HepG2 (cell line): ENCODE data around the gene EVA1A. TPM values are rescaled to one million over a fixed set of nuclear protein-coding genes. Genes with fewer than 3 reads are reported as not detected.

Source experiments
- ATAC-seq: fragments of 200-7000 bp; cut with Tn5 transposase; 3 replicates; pipeline ENCODE4 v1.9.1; 2020; ENCODE audit warnings: mild to moderate bottlenecking, moderate library complexity
- BruUV-seq: library from RNA; stranded (reverse); fragments of 400-500 nt; replicated peaks from 2 replicates; lab custom pipeline; 2021; lab: Mats Ljungman, UMichigan
- CTCF ChIA-PET: fragments of 300-600 bp; formaldehyde crosslinking; extraction: SDS; loops from one replicate; lab custom pipeline; 2021; ENCODE audit warnings: low total read pairs, inconsistent platforms, low intra/inter-chr PET ratio; lab: Yijun Ruan, JAX
- POLR2A ChIA-PET: fragments of 350-600 bp; sonication (Branson Sonifier 250); formaldehyde crosslinking; loops from one replicate; lab custom pipeline; 2020; ENCODE audit warnings: antibody characterized with exemption, inconsistent platforms; lab: Yijun Ruan, JAX
- DNase-seq: peaks from one replicate; pipeline ENCODE4 v3.0.0-alpha.2; 2015; ENCODE audit warnings: low spot score
- FAIRE-seq: peaks from 3 replicates; lab custom pipeline; 2011; peaks lifted over from hg19 to GRCh38; lab: Jason Lieb, UNC
- H2AFZ ChIP-seq: one replicate; pipeline ENCODE4 v1.6.1; 2011; ENCODE audit warnings: low read length, inconsistent platforms
- H3K27ac ChIP-seq: fragments of 300-600 bp; 3 replicates; pipeline ENCODE4 v1.8.0; 2011; ENCODE audit warnings: mixed run types, mild to moderate bottlenecking, mixed read lengths, low read length, inconsistent platforms; ENCODE audit not compliant: insufficient read depth; ENCODE audit errors: extremely low read length
- H3K27me3 ChIP-seq, 2 experiments: fragments of 200-600 bp in 1 of 2; 2 replicates in 1 of 2; 3 replicates in 1 of 2; pipeline versions ENCODE4 v1.6.0 to v1.8.0; 2011; ENCODE audit warnings: low read length in 2 of 2, mild to moderate bottlenecking in 2 of 2, moderate library complexity in 2 of 2, inconsistent platforms in 1 of 2; ENCODE audit not compliant: insufficient read depth in 2 of 2, control insufficient read depth in 1 of 2
- H3K36me3 ChIP-seq, 2 experiments: fragments of 200-600 bp in 1 of 2; replicated peaks in 1 of 2; 2 replicates in 1 of 2; 3 replicates in 1 of 2; pipeline versions ENCODE4 v1.5.1 to v1.8.0; 2011; ENCODE audit warnings: low read length in 2 of 2, inconsistent platforms in 1 of 2; ENCODE audit not compliant: insufficient read depth in 2 of 2, control insufficient read depth in 1 of 2
- H3K4me1 ChIP-seq: 2 replicates; pipeline ENCODE4 v1.5.1; 2012; ENCODE audit warnings: low read length, inconsistent platforms; ENCODE audit not compliant: insufficient read depth
- H3K4me2 ChIP-seq: 2 replicates; pipeline ENCODE4 v1.6.0; 2011; ENCODE audit warnings: low read depth, low read length, inconsistent platforms
- H3K4me3 ChIP-seq, 3 experiments: fragments of 200-600 bp in 1 of 3; sonication (generic), shearing (Covaris generic) in 1 of 3; replicated peaks in 1 of 3; 2 replicates each; pipeline ENCODE4 v1.5.1; 2011 to 2016; ENCODE audit warnings: low read length in 3 of 3, inconsistent platforms in 2 of 3, low read depth in 2 of 3, mild to moderate bottlenecking in 2 of 3, control low read depth in 1 of 3, mixed read lengths in 1 of 3; ENCODE audit not compliant: insufficient read depth in 1 of 3
- H3K79me2 ChIP-seq: one replicate; pipeline ENCODE4 v1.6.1; 2011; ENCODE audit warnings: low read length, inconsistent platforms; ENCODE audit not compliant: insufficient read depth
- H3K9ac ChIP-seq: 2 replicates; pipeline ENCODE4 v1.6.0; 2011; ENCODE audit warnings: mild to moderate bottlenecking, low read depth, low read length, inconsistent platforms; ENCODE audit not compliant: insufficient read depth
- H3K9me3 ChIP-seq: 2 replicates; pipeline ENCODE4 v1.5.1; 2012; ENCODE audit warnings: mild to moderate bottlenecking, low read length
- H4K20me1 ChIP-seq: 2 replicates; pipeline ENCODE4 v1.6.0; 2011; ENCODE audit warnings: inconsistent platforms, mild to moderate bottlenecking, low read length, moderate library complexity; ENCODE audit not compliant: insufficient read depth
- EP300 ChIP-seq, 3 experiments: sonication (generic) in 1 of 3; formaldehyde crosslinking in 1 of 3; IDR thresholded peaks; 2 replicates each; pipeline versions ENCODE4 v1.5.1 to v1.6.1; 2011 to 2020; ENCODE audit warnings: low read depth in 2 of 3, low read length in 2 of 3, borderline replicate concordance in 1 of 3, improper control_type of control experiment in 1 of 3, mild to moderate bottlenecking in 1 of 3, missing genetic modification reagents in 1 of 3, moderate library complexity in 1 of 3
- FOXP1 ChIP-seq, 2 experiments: fragments of 450-650 bp in 1 of 2; IDR thresholded peaks; 2 replicates each; pipeline ENCODE4 v1.6.1; 2017 to 2018; ENCODE audit warnings: antibody characterized with exemption in 1 of 2
- KDM1A ChIP-seq: IDR thresholded peaks from 2 replicates; pipeline ENCODE4 v1.6.1; 2016; ENCODE audit warnings: missing compliant biosample characterization
- MAFF ChIP-seq: IDR thresholded peaks from 2 replicates; pipeline ENCODE4 v1.6.1; 2011; ENCODE audit warnings: low read depth, low read length, improper control_type of control experiment
- NFE2L2 ChIP-seq: fragments of 150-350 bp; IDR thresholded peaks from 2 replicates; pipeline ENCODE4 v1.6.1; 2014; ENCODE audit warnings: low read length
- RBM22 ChIP-seq: fragments of 200-400 bp; formaldehyde crosslinking; optimal IDR thresholded peaks from 2 replicates; pipeline ENCODE3; 2017; ENCODE audit warnings: mild to moderate bottlenecking, low read length, moderate library complexity
- SATB2 ChIP-seq: sonication (generic); formaldehyde crosslinking; IDR thresholded peaks from 2 replicates; pipeline ENCODE4 v1.5.0; 2020; ENCODE audit warnings: missing genetic modification reagents
- SIN3B ChIP-seq: fragments of 150-350 bp; IDR thresholded peaks from 2 replicates; pipeline ENCODE4 v1.6.1; 2014; ENCODE audit warnings: low read length
- SOX13 ChIP-seq, 3 experiments: fragments of 450-650 bp in 1 of 3; sonication (generic) in 1 of 3; formaldehyde crosslinking in 1 of 3; IDR thresholded peaks in 2 of 3; conservative IDR thresholded peaks in 1 of 3; 2 replicates each; pipeline versions ENCODE4 v1.5.0 to v1.6.1; 2016 to 2020; ENCODE audit warnings: antibody characterized with exemption in 1 of 3, mild to moderate bottlenecking in 1 of 3, missing compliant biosample characterization in 1 of 3, missing genetic modification reagents in 1 of 3, moderate library complexity in 1 of 3
- TBX3 ChIP-seq: fragments of 450-650 bp; IDR thresholded peaks from 2 replicates; pipeline ENCODE4 v1.6.1; 2017; ENCODE audit warnings: antibody characterized with exemption, mild to moderate bottlenecking, inconsistent platforms, borderline replicate concordance
- ZEB1 ChIP-seq: IDR thresholded peaks from 2 replicates; pipeline ENCODE4 v1.6.1; 2012; ENCODE audit warnings: mild to moderate bottlenecking, low read depth, inconsistent platforms; ENCODE audit not compliant: insufficient replicate concordance
- ZKSCAN1 ChIP-seq: fragments of 150-350 bp; IDR thresholded peaks from 2 replicates; pipeline ENCODE4 v1.6.1; 2014; ENCODE audit warnings: low read length
- ZNF512 ChIP-seq: sonication (generic); formaldehyde crosslinking; IDR thresholded peaks from 2 replicates; pipeline ENCODE4 v1.4.0; 2020; ENCODE audit warnings: mild to moderate bottlenecking, missing genetic modification reagents
- ZNF547 ChIP-seq: sonication (generic); formaldehyde crosslinking; IDR thresholded peaks from 2 replicates; pipeline ENCODE4 v1.5.1; 2020; ENCODE audit warnings: mild to moderate bottlenecking, missing genetic modification reagents
- WGBS: methylation state at CpG from one replicate; pipeline ENCODE4 v1.1.6; 2017; ENCODE audit warnings: low lambda C conversion rate; 5-methylcytosine and 5-hydroxymethylcytosine counted together
- in situ Hi-C: cut with HindIII; loops from 2 replicates; pipeline ENCODE4 v1.10.0; 2017; ENCODE audit warnings: low pct_unique_long_range_greater_than_20kb; ENCODE audit not compliant: extremely low pct_ligation_motif_present
- intact Hi-C: fragments of 100-400 bp; cut with micrococcal nuclease; formaldehyde crosslinking; loops from one replicate; pipeline ENCODE4 v1.10.0; 2022; ENCODE audit not compliant: unreplicated experiment
- polyA plus RNA-seq, 8 experiments: library from polyadenylated mRNA; depleted of rRNA in 3 of 8; stranded (reverse) in 7 of 8; unstranded in 1 of 8; fragments of >200 nt; fragmentation: Illumina TruSeq in 4 of 8; extraction: Trizol in 4 of 8; gene quantifications; 2 replicates each; pipeline versions ENCODE4 v1.2.1 to v1.2.3, GENCODE V29; 2011 to 2016; ENCODE audit warnings: low read depth in 4 of 8, missing spikeins in 1 of 8, mixed read lengths in 1 of 8; ENCODE audit not compliant: insufficient read depth in 1 of 8
- total RNA-seq, 5 experiments: library from RNA; depleted of rRNA; stranded (reverse); fragments of >200 nt; fragmentation: Illumina TruSeq; extraction: Trizol; gene quantifications; 2 replicates each; pipeline ENCODE4 v1.2.3, GENCODE V29; 2016; ENCODE audit warnings: low read depth in 1 of 5
- TF ChIP-seq, protein P1 (sequence below): sonication (generic); formaldehyde crosslinking; IDR thresholded peaks from 2 replicates; pipeline ENCODE4 v1.4.0; 2020; ENCODE audit warnings: missing genetic modification reagents, mild to moderate bottlenecking, borderline replicate concordance
- TF ChIP-seq, protein P2 (sequence below): sonication (generic); formaldehyde crosslinking; IDR thresholded peaks from 2 replicates; pipeline ENCODE4 v1.5.0; 2020; ENCODE audit warnings: missing genetic modification reagents, mild to moderate bottlenecking, borderline replicate concordance

EVA1A gene
- total and polyA plus RNA-seq, 2 of the 13 experiments (the other 11 are each of a cell fraction or from before 2014, with no cell fraction given), result 57.5 to 57.8 TPM

GRCh38 chr2:75497256-75497655 lies 63.5 kb downstream of the EVA1A start (continued):
- TF ChIP-seq, protein P1, sequence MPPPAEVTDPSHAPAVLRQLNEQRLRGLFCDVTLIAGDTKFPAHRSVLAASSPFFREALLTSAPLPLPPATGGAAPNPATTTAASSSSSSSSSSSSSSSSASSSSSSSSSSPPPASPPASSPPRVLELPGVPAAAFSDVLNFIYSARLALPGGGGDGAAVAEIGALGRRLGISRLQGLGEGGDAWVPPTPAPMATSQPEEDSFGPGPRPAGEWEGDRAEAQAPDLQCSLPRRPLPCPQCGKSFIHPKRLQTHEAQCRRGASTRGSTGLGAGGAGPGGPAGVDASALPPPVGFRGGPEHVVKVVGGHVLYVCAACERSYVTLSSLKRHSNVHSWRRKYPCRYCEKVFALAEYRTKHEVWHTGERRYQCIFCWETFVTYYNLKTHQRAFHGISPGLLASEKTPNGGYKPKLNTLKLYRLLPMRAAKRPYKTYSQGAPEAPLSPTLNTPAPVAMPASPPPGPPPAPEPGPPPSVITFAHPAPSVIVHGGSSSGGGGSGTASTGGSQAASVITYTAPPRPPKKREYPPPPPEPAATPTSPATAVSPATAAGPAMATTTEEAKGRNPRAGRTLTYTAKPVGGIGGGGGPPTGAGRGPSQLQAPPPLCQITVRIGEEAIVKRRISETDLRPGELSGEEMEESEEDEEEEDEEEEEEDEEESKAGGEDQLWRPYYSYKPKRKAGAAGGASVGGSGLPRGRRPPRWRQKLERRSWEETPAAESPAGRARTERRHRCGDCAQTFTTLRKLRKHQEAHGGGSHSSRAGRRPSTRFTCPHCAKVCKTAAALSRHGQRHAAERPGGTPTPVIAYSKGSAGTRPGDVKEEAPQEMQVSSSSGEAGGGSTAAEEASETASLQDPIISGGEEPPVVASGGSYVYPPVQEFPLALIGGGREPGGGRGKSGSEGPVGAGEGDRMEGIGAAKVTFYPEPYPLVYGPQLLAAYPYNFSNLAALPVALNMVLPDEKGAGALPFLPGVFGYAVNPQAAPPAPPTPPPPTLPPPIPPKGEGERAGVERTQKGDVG (CRISPR knock-in tag), result no peak
- TF ChIP-seq SIN3B, result no peak
- TF ChIP-seq, protein P2, sequence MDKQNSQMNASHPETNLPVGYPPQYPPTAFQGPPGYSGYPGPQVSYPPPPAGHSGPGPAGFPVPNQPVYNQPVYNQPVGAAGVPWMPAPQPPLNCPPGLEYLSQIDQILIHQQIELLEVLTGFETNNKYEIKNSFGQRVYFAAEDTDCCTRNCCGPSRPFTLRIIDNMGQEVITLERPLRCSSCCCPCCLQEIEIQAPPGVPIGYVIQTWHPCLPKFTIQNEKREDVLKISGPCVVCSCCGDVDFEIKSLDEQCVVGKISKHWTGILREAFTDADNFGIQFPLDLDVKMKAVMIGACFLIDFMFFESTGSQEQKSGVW, result no peak
- TF ChIP-seq SATB2 (CRISPR knock-in tag), result no peak
- no peak for TF ChIP-seq KDM1A (CRISPR knock-in tag)
- TF ChIP-seq NFE2L2, result no peak
- TF ChIP-seq, all 625 proteins: peak for 0

GRCh38 chr2:75495862-75496261 lies 64.9 kb downstream of the EVA1A start:
- no peak for ATAC-seq
- WGBS, result 73% methylated on average over 2 of the region's 2 CpGs
- Histone ChIP-seq H3K36me3 (peaks cover 39 to 75% of the 10 kb centered on the region in 2 experiments), H3K4me3 (no peak overlapping the region), H3K27ac (no peak overlapping the region), H2AFZ (no peak overlapping the region), H3K9ac (no peak overlapping the region), H3K27me3 (no peaks in the 10 kb centered on the region), H3K4me2 (no peak overlapping the region), H3K9me3 (no peaks in the 10 kb centered on the region), H3K79me2 (peaks cover 72% of the 10 kb centered on the region), H3K4me1 (peaks cover 71% of the 10 kb centered on the region), H4K20me1 (peaks cover 3% of the 10 kb centered on the region; the same call in 1 of the 2 replicates)
- BruUV-seq, result no TSS peak
- intact Hi-C loops, result no loop called here
- POLR2A ChIA-PET, result no interaction called here
- no peak for FAIRE-seq
- CTCF ChIA-PET, result no interaction called here
- in situ Hi-C loops, result no loop called here
- peak; percentile 31 for DNase-seq
- TF ChIP-seq ZEB1 (no peak), ZNF547 (CRISPR knock-in tag) (no peak), EP300 (IDR thresholded peaks at IDR 0.05; ENCODE audit: low read depth in 2 of 2, low read length in 2 of 2) (0 out of 4 replicates have a peak, but pooled peaks of 1 of the 2 experiments have one; percentile 17), EP300 (CRISPR knock-in tag; IDR thresholded peaks at IDR 0.05; ENCODE audit: borderline replicate concordance) (no peak), ZKSCAN1 (no peak), SOX13 (IDR thresholded peaks at IDR 0.05) (no peak), SOX13 (CRISPR knock-in tag; conservative IDR thresholded peaks at IDR 0.05 in 1 of 2, IDR thresholded peaks at IDR 0.05 in 1 of 2) (peak in 1 of 2 experiments; percentile 49; a peak in 2 of 4 replicates), MAFF (peak; percentile 27; the same call in 1 of the 2 replicates), TBX3 (0 out of 2 replicates have a peak, but pooled peaks have one; percentile 17), ZNF512 (CRISPR knock-in tag) (no peak), FOXP1 (IDR thresholded peaks at IDR 0.05) (no peak), FOXP1 (CRISPR knock-in tag; IDR thresholded peaks at IDR 0.05) (peak; percentile 41; the same call in 1 of the 2 replicates), RBM22 (peak; percentile 88)
